PC-3 (cell line): ENCODE measurements around the gene SLC24A3. TPM values are rescaled to one million over a fixed set of nuclear protein-coding genes. Genes with fewer than 3 reads are reported as not detected.

Experiments
- ATAC-seq: fragments of 200-7000 bp; cut with Tn5 transposase; 2 replicates; pipeline ENCODE4 v1.9.1; 2020; ENCODE audit warnings: mild to moderate bottlenecking, moderate library complexity
- BruUV-seq: library from RNA; stranded (reverse); fragments of 400-500 nt; replicated peaks from 2 replicates; lab custom pipeline; 2021; lab: Mats Ljungman, UMichigan
- CTCF ChIA-PET: fragments of 300-600 bp; sonication (Branson Sonifier 250); formaldehyde crosslinking; loops from one replicate; lab custom pipeline; 2022; ENCODE audit warnings: antibody characterized with exemption; lab: Charles Lee
- POLR2A ChIA-PET: fragments of 300-600 bp; sonication (Branson Sonifier 250); formaldehyde crosslinking; loops from one replicate; lab custom pipeline; 2022; ENCODE audit warnings: antibody characterized with exemption; ENCODE audit not compliant: unreplicated experiment; lab: Charles Lee
- DNase-seq: peaks from one replicate; pipeline ENCODE4 v3.0.0-alpha.2; 2015
- H2AFZ ChIP-seq: fragments of 300-600 bp; sonication (generic); 2 replicates; pipeline ENCODE4 v1.6.0; 2016; ENCODE audit warnings: antibody characterized with exemption, low read length
- H3F3A ChIP-seq: fragments of 300-600 bp; sonication (generic); one replicate; pipeline ENCODE4 v1.6.0; 2017; ENCODE audit warnings: antibody characterized with exemption, low read length, control low read depth, mild to moderate bottlenecking; ENCODE audit not compliant: unreplicated experiment
- H3K27ac ChIP-seq: fragments of 300-600 bp; sonication (generic); 2 replicates; pipeline ENCODE4 v1.5.1; 2016; ENCODE audit warnings: mild to moderate bottlenecking, low read length
- H3K27me3 ChIP-seq: fragments of 300-600 bp; sonication (generic); 2 replicates; pipeline ENCODE4 v1.6.1; 2016; ENCODE audit warnings: low read length, mixed read lengths
- H3K36me3 ChIP-seq: fragments of 300-600 bp; sonication (generic); 2 replicates; pipeline ENCODE4 v1.6.1; 2016; ENCODE audit warnings: low read depth, mixed run types, low read length, mixed read lengths
- H3K4me1 ChIP-seq: fragments of 300-600 bp; sonication (generic); 2 replicates; pipeline ENCODE4 v1.5.1; 2016; ENCODE audit warnings: low read length; ENCODE audit not compliant: insufficient read depth
- H3K4me2 ChIP-seq: fragments of 300-600 bp; sonication (generic); 2 replicates; pipeline ENCODE4 v1.6.0; 2016; ENCODE audit warnings: low read length
- H3K4me3 ChIP-seq: fragments of 300-600 bp; sonication (generic); 2 replicates; pipeline ENCODE4 v1.5.1; 2016; ENCODE audit warnings: mild to moderate bottlenecking, low read length, mixed read lengths
- H3K79me2 ChIP-seq: fragments of 300-600 bp; sonication (generic); 2 replicates; pipeline ENCODE4 v1.6.1; 2017; ENCODE audit warnings: low read length, mixed read lengths
- H3K9ac ChIP-seq: fragments of 300-600 bp; sonication (generic); 2 replicates; pipeline ENCODE4 v1.6.0; 2016; ENCODE audit warnings: mild to moderate bottlenecking, low read length
- H3K9me2 ChIP-seq: fragments of 300-600 bp; sonication (generic); replicated peaks from 2 replicates; pipeline ENCODE4 v1.6.1; 2016; ENCODE audit warnings: mixed run types, low read length, mixed read lengths
- H3K9me3 ChIP-seq: fragments of 300-600 bp; sonication (generic); 2 replicates; pipeline ENCODE4 v1.6.1; 2016; ENCODE audit warnings: low read length, mixed read lengths
- H4K20me1 ChIP-seq: fragments of 300-600 bp; sonication (generic); 2 replicates; pipeline ENCODE4 v1.6.1; 2016; ENCODE audit warnings: low read length, mixed read lengths
- CTCF ChIP-seq: fragments of 300-600 bp; sonication (generic); conservative IDR thresholded peaks from 2 replicates; pipeline ENCODE4 v1.5.1; 2017; ENCODE audit warnings: antibody characterized with exemption, low read depth, mild to moderate bottlenecking, low read length
- EZH2 ChIP-seq: fragments of 300-600 bp; sonication (generic); IDR thresholded peaks from one replicate; pipeline ENCODE4 v1.6.1; 2017; ENCODE audit warnings: antibody characterized with exemption, mild to moderate bottlenecking, low read length; ENCODE audit not compliant: unreplicated experiment
- EZH2phosphoT487 ChIP-seq: fragments of 300-600 bp; sonication (generic); IDR thresholded peaks from 2 replicates; pipeline ENCODE4 v1.6.1; 2018; ENCODE audit warnings: mild to moderate bottlenecking, antibody characterized with exemption, low read length, borderline replicate concordance
- intact Hi-C: fragments of 100-400 bp; cut with micrococcal nuclease; formaldehyde crosslinking; loops from 2 replicates; pipeline ENCODE4 v1.9.0; 2023
- total RNA-seq: library from RNA; depleted of rRNA; stranded (reverse); fragments of >200 nt; gene quantifications from 2 replicates; pipeline ENCODE4 v1.2.3, GENCODE V29; 2014

Gene SLC24A3
- total RNA-seq, 1 experiment from 2014 or later, result 0.11 TPM

GRCh38 chr20:19697415-19697814, 485.0 kb downstream of the SLC24A3 start:
- H3K27me3 ChIP-seq, result no peaks in the 10 kb centered on the region
- ChIA-PET CTCF (no interaction called here), POLR2A (no interaction called here)
- DNase-seq (peak; percentile 74), ATAC-seq (peak; percentile 16)
- H3K4me2 ChIP-seq, result no peak overlapping the region
- H3K79me2 ChIP-seq, result no peaks in the 10 kb centered on the region
- H3K9me2 ChIP-seq, result no peaks in the 10 kb centered on the region
- BruUV-seq, result no TSS peak
- TF ChIP-seq EZH2phosphoT487 (no peak), EZH2 (no peak), CTCF (no peak)
- H3K27ac ChIP-seq, result peak overlapping the region; percentile 29
- no peaks in the 10 kb centered on the region for H3F3A ChIP-seq
- no peaks in the 10 kb centered on the region for H3K9me3 ChIP-seq
- peaks cover 42% of the 10 kb centered on the region for H3K4me1 ChIP-seq
- no peak overlapping the region for H3K4me3 ChIP-seq
- no peaks in the 10 kb centered on the region for H4K20me1 ChIP-seq
- intact Hi-C loops, result no loop called here
- H2AFZ ChIP-seq, result no peak overlapping the region
- no peaks in the 10 kb centered on the region for H3K36me3 ChIP-seq
- H3K9ac ChIP-seq, result no peak overlapping the region

DNA sequence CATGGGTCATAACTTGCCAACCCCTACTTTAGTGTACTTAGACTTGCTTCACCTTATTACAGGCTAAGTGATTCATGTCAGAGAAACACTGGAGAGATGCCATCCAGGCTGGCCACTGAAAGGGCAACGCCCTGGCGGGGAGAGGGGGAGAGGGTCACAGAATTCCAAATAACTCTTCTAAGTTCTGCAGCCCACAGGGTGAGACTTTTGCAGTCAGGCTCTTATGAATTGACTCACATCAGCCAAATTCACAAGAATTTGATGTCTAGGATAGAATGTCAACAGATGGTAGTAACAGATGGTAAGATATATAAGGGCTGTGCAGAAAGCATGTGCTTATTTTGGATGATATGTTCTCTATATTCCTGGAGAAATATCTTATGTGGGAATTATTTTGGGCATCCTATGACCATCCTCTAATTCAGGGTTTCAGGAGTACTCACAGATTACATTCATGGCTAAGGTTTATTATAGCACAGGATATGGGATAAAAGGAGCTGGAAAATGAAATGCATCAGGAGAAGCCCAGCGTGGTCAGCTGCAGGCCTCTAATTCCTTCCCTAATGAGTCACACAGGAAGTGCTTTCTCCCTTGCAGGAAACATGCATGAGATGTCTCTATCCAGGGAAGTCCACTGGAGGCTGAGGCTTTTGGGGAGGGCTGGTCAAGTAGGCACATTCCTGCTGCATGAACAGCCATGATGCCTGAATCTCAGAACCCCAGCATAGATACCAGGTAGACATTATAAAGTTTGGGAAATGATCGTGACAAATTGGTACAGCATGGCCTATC, 486.9 kb downstream of the SLC24A3 start:
- Histone ChIP-seq H3F3A (no peaks in the 10 kb centered on the region), H3K36me3 (no peaks in the 10 kb centered on the region), H3K4me3 (no peak overlapping the region), H3K4me1 (peaks cover 29% of the 10 kb centered on the region), H3K4me2 (no peak overlapping the region), H3K9me3 (no peaks in the 10 kb centered on the region), H3K9me2 (no peaks in the 10 kb centered on the region), H3K27ac (peak overlapping the region; percentile 47), H4K20me1 (no peaks in the 10 kb centered on the region), H3K79me2 (no peaks in the 10 kb centered on the region), H3K27me3 (no peaks in the 10 kb centered on the region), H3K9ac (no peak overlapping the region), H2AFZ (no peak overlapping the region)
- peak; percentile 81 for DNase-seq
- intact Hi-C loops, result no loop called here
- no TSS peak for BruUV-seq
- TF ChIP-seq CTCF (no peak), EZH2 (no peak), EZH2phosphoT487 (no peak)
- peak; percentile 84 for ATAC-seq
- ChIA-PET CTCF (no interaction called here), POLR2A (no interaction called here)

DNA sequence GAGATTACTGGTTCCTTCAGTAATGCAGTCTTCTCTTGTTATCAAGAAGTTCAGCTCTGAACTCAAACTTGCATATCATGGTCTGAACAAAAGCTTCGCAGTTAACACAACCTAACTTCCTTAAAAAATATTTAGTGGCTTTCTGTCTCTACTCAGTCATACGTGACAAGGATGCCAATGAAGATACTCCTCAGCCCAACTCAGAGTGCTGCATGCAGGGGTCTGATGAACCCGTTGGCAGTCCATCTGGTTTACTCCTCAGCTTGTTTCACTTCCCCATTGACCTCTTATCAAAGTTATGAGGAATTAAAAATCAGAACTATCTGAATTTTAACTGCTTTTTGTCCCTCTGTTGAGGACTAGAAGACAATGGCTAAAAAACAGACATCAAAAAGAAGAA, 489.0 kb downstream of the SLC24A3 start:
- H3K4me3 ChIP-seq, result no peak overlapping the region
- no peaks in the 10 kb centered on the region for H4K20me1 ChIP-seq
- ChIA-PET CTCF (no interaction called here), POLR2A (interaction anchor here (0.6 kb wide), 1 partner anchor 78 kb away, joined by 4 read pairs; no protein-coding TSS in a partner anchor)
- H3K4me2 ChIP-seq, result no peak overlapping the region
- H3K9me2 ChIP-seq, result no peaks in the 10 kb centered on the region
- BruUV-seq, result no TSS peak
- H2AFZ ChIP-seq, result no peak overlapping the region
- H3K9ac ChIP-seq, result no peak overlapping the region
- no peaks in the 10 kb centered on the region for H3K27me3 ChIP-seq
- no peaks in the 10 kb centered on the region for H3K36me3 ChIP-seq
- intact Hi-C loops, result no loop called here
- ATAC-seq, result no peak
- no peak overlapping the region for H3K27ac ChIP-seq
- H3K9me3 ChIP-seq, result no peaks in the 10 kb centered on the region
- no peaks in the 10 kb centered on the region for H3F3A ChIP-seq
- no peaks in the 10 kb centered on the region for H3K79me2 ChIP-seq
- peaks cover 29% of the 10 kb centered on the region for H3K4me1 ChIP-seq
- TF ChIP-seq EZH2 (no peak), CTCF (no peak), EZH2phosphoT487 (no peak)
- DNase-seq, result no peak
